GM12878 (cell line): ENCODE data around the gene CADM2. TPM values are rescaled to one million over a fixed set of nuclear protein-coding genes. Genes with fewer than 3 reads are reported as not detected.

ENCODE experiments used
- ATAC-seq: fragments of 200-7000 bp; cut with Tn5 transposase; 3 replicates; pipeline ENCODE4 v1.9.1; 2020; ENCODE audit warnings: mild to moderate bottlenecking, moderate library complexity
- BruUV-seq: library from RNA; stranded (reverse); fragments of 400-500 nt; replicated peaks from 2 replicates; lab custom pipeline; 2021; lab: Mats Ljungman, UMichigan
- CTCF ChIA-PET: fragments of 300-600 bp; sonication (Branson Sonifier 250); formaldehyde crosslinking; extraction: SDS; loops from one replicate; lab custom pipeline; 2021; ENCODE audit warnings: inconsistent platforms; lab: Yijun Ruan, JAX
- POLR2A ChIA-PET: fragments of 350-600 bp; formaldehyde crosslinking; extraction: SDS; loops from one replicate; lab custom pipeline; 2021; ENCODE audit warnings: inconsistent platforms; lab: Charles Lee
- RAD21 ChIA-PET: fragments of 300-600 bp; sonication (Branson Sonifier 250); formaldehyde crosslinking; loops from one replicate; lab custom pipeline; 2023; ENCODE audit warnings: antibody characterized with exemption; ENCODE audit not compliant: unreplicated experiment; lab: Charles Lee
- SMC1A ChIA-PET: fragments of 300-600 bp; sonication (Branson Sonifier 250); formaldehyde crosslinking; loops from one replicate; lab custom pipeline; 2023; ENCODE audit not compliant: unreplicated experiment, uncharacterized antibody; lab: Charles Lee
- DNase-seq: peaks from one replicate; pipeline ENCODE4 v3.0.0-alpha.2; 2011; ENCODE audit warnings: low read depth, low spot score
- FAIRE-seq: peaks from 3 replicates; lab custom pipeline; 2011; peaks lifted over from hg19 to GRCh38; lab: Jason Lieb, UNC
- H2AFZ ChIP-seq: 2 replicates; pipeline ENCODE4 v1.6.0; 2011; ENCODE audit warnings: low read depth, low read length, control low read depth; ENCODE audit not compliant: control insufficient read depth
- H3K27ac ChIP-seq: 2 replicates; pipeline ENCODE4 v1.5.1; 2011; ENCODE audit warnings: control low read depth; ENCODE audit not compliant: control insufficient read depth, insufficient read depth
- H3K27me3 ChIP-seq, 2 experiments: replicated peaks in 1 of 2; 2 replicates each; pipeline versions ENCODE4 v1.6.0 to v1.6.1; 2011; ENCODE audit warnings: low read length in 1 of 2; ENCODE audit not compliant: control insufficient read depth in 2 of 2, insufficient read depth in 2 of 2
- H3K36me3 ChIP-seq, 2 experiments: 2 replicates each; pipeline ENCODE4 v1.5.1; 2011; ENCODE audit warnings: low read length in 1 of 2; ENCODE audit not compliant: control insufficient read depth in 2 of 2, insufficient read depth in 2 of 2
- H3K4me1 ChIP-seq: 2 replicates; pipeline ENCODE4 v1.6.1; 2011; ENCODE audit warnings: mild to moderate bottlenecking, low read length, moderate library complexity, mixed read lengths; ENCODE audit not compliant: control insufficient read depth, insufficient read depth
- H3K4me2 ChIP-seq: 2 replicates; pipeline ENCODE4 v1.6.0; 2011; ENCODE audit warnings: control low read depth; ENCODE audit not compliant: control insufficient read depth, insufficient read depth
- H3K4me3 ChIP-seq: fragments of 200-600 bp; sonication (generic); 2 replicates; pipeline ENCODE4 v1.5.1; 2016
- H3K79me2 ChIP-seq: 2 replicates; pipeline ENCODE4 v1.6.0; 2011; ENCODE audit warnings: low read length; ENCODE audit not compliant: control insufficient read depth, insufficient read depth
- H3K9ac ChIP-seq: 2 replicates; pipeline ENCODE4 v1.8.0; 2011; ENCODE audit warnings: low read length, control low read depth, mixed read lengths; ENCODE audit not compliant: control insufficient read depth, insufficient read depth
- H3K9me3 ChIP-seq: replicated peaks from 3 replicates; pipeline ENCODE4 v1.5.1; 2011; ENCODE audit warnings: mild to moderate bottlenecking, low read length; ENCODE audit not compliant: control insufficient read depth, insufficient read depth
- H4K20me1 ChIP-seq: 2 replicates; pipeline ENCODE4 v1.6.0; 2011; ENCODE audit not compliant: control insufficient read depth, insufficient read depth
- EZH2 ChIP-seq: IDR thresholded peaks from 2 replicates; pipeline ENCODE4 v1.6.1; 2012; ENCODE audit warnings: low read depth, mild to moderate bottlenecking, control low read depth, inconsistent platforms, low read length, borderline replicate concordance; ENCODE audit not compliant: control insufficient read depth
- KLF5 ChIP-seq: fragments of 450-650 bp; IDR thresholded peaks from 2 replicates; pipeline ENCODE4 v1.6.1; 2014; ENCODE audit warnings: mild to moderate bottlenecking; ENCODE audit not compliant: partially characterized antibody
- MEF2A ChIP-seq: IDR thresholded peaks from 2 replicates; pipeline ENCODE4 v1.6.1; 2011; ENCODE audit warnings: low read depth, mild to moderate bottlenecking, low read length, moderate library complexity; ENCODE audit not compliant: insufficient read depth
- NRF1 ChIP-seq: conservative IDR thresholded peaks from 2 replicates; pipeline ENCODE4 v1.6.1; 2011; ENCODE audit warnings: mild to moderate bottlenecking, low read depth, low read length, improper control_type of control experiment
- RBBP5 ChIP-seq: fragments of 200-600 bp; sonication (generic); conservative IDR thresholded peaks from 2 replicates; pipeline ENCODE4 v1.6.1; 2016
- SIX5 ChIP-seq: IDR thresholded peaks from 2 replicates; pipeline ENCODE4 v1.6.1; 2011; ENCODE audit warnings: mild to moderate bottlenecking, low read depth, low read length, moderate library complexity; ENCODE audit not compliant: severe bottlenecking
- TARDBP ChIP-seq: IDR thresholded peaks from 2 replicates; pipeline ENCODE4 v1.6.1; 2016; ENCODE audit warnings: borderline replicate concordance
- YBX1 ChIP-seq: fragments of 450-650 bp; IDR thresholded peaks from 2 replicates; pipeline ENCODE4 v1.6.1; 2016; ENCODE audit warnings: antibody characterized with exemption
- ZZZ3 ChIP-seq: IDR thresholded peaks from 2 replicates; pipeline ENCODE4 v1.6.1; 2011; ENCODE audit warnings: low read depth; ENCODE audit not compliant: control insufficient read depth, insufficient read length
- WGBS: methylation state at CpG from one replicate; pipeline ENCODE4 v1.1.6; 2016; ENCODE audit warnings: low lambda C conversion rate; ENCODE audit not compliant: insufficient replicate concordance, insufficient coverage; ENCODE audit errors: missing lambda C conversion rate; 5-methylcytosine and 5-hydroxymethylcytosine counted together
- in situ Hi-C: fragments of 300-500 bp; cut with MboI; formaldehyde crosslinking; loops from 9 replicates; pipeline ENCODE4 v1.14.3; 2018; ENCODE audit warnings: mixed read lengths
- intact Hi-C: fragments of 100-400 bp; cut with micrococcal nuclease; formaldehyde crosslinking; loops from one replicate; pipeline ENCODE4 v1.14.2; 2022; ENCODE audit not compliant: unreplicated experiment
- polyA plus RNA-seq, 11 experiments: library from polyadenylated mRNA; depleted of rRNA in 4 of 11; unstranded in 6 of 11; stranded (reverse) in 5 of 11; fragments of >200 nt; fragmentation: Nextera tagmentation in 4 of 11; fragmentation: Illumina TruSeq in 1 of 11; extraction: Ambion mirVana in 4 of 11; extraction: Trizol in 1 of 11; gene quantifications; 1 replicate in 1 of 11; 2 replicates in 10 of 11; pipeline versions ENCODE4 v1.2.1 to v1.2.3, GENCODE V29; 2011 to 2016; ENCODE audit warnings: inconsistent platforms in 2 of 11, missing spikeins in 2 of 11, low read depth in 1 of 11
- total RNA-seq, 4 experiments: library from RNA; depleted of rRNA in 3 of 4; stranded (reverse); fragments of >200 nt in 3 of 4; fragmentation: Illumina TruSeq in 1 of 4; extraction: Trizol in 1 of 4; gene quantifications; 2 replicates each; pipeline versions ENCODE4 v1.2.1 to v1.2.3, GENCODE V29; 2013 to 2021
- TF ChIP-seq, protein P1 (sequence below): fragments of 150-350 bp; IDR thresholded peaks from 2 replicates; pipeline ENCODE4 v1.6.1; 2016; ENCODE audit warnings: low read depth, low read length
- TF ChIP-seq, protein P2 (sequence below): fragments of 450-650 bp; formaldehyde crosslinking; IDR thresholded peaks from 2 replicates; pipeline ENCODE4 v1.4.0; 2020; ENCODE audit warnings: mild to moderate bottlenecking, moderate library complexity
- TF ChIP-seq, protein P3 (sequence below): fragments of 450-650 bp; IDR thresholded peaks from 2 replicates; pipeline ENCODE4 v1.6.1; 2014; ENCODE audit warnings: mild to moderate bottlenecking
- TF ChIP-seq, protein P4 (sequence below): fragments of 450-650 bp; IDR thresholded peaks from 2 replicates; pipeline ENCODE4 v1.6.1; 2016; ENCODE audit warnings: mild to moderate bottlenecking
- TF ChIP-seq, protein P5 (sequence below): fragments of 150-350 bp; IDR thresholded peaks from 2 replicates; pipeline ENCODE4 v1.6.1; 2014; ENCODE audit warnings: mild to moderate bottlenecking, low read depth, low read length

CADM2 gene
- total and polyA plus RNA-seq, 10 of the 15 experiments (the other 5 are each of a cell fraction or from before 2014, with no cell fraction given), result 0.13 TPM; not detected in 9

DNA sequence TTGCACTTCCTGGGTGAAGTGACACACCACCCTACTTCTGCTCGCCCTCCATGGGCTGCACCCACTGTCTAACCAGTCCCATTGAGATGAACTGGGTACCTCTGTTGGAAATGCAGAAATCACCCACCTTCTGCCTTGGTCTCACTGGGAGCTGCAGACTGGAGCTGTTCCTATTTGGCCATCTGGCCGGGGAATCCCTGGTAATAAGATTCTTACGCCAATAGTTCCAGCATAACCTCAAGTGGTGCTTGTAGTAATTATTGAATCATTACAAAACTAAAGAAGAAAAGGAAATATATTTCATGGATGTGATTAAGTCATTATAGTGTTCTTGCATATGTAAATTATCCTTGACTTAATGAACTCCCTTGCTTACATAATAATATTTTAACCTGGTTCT lies 841.9 kb downstream of the CADM2 start:
- ChIA-PET POLR2A (no interaction called here), SMC1A (no interaction called here), RAD21 (no interaction called here), CTCF (no interaction called here)
- BruUV-seq, result no TSS peak
- no peak overlapping the region for H3K9ac ChIP-seq
- no peaks in the 10 kb centered on the region for H3K4me1 ChIP-seq
- H3K4me3 ChIP-seq, result no peak overlapping the region
- in situ Hi-C loops (no loop called here), intact Hi-C loops (no loop called here)
- FAIRE-seq, result no peak
- H3K79me2 ChIP-seq, result no peaks in the 10 kb centered on the region
- no peak for DNase-seq
- H4K20me1 ChIP-seq, result no peaks in the 10 kb centered on the region
- 46% methylated on average over 3 of the region's 3 CpGs for WGBS
- TF ChIP-seq ZZZ3 (no peak), RBBP5 (no peak), NRF1 (no peak), MEF2A (no peak), TARDBP (no peak), YBX1 (no peak), KLF5 (no peak), SIX5 (no peak), EZH2 (no peak)
- TF ChIP-seq, protein P1, sequence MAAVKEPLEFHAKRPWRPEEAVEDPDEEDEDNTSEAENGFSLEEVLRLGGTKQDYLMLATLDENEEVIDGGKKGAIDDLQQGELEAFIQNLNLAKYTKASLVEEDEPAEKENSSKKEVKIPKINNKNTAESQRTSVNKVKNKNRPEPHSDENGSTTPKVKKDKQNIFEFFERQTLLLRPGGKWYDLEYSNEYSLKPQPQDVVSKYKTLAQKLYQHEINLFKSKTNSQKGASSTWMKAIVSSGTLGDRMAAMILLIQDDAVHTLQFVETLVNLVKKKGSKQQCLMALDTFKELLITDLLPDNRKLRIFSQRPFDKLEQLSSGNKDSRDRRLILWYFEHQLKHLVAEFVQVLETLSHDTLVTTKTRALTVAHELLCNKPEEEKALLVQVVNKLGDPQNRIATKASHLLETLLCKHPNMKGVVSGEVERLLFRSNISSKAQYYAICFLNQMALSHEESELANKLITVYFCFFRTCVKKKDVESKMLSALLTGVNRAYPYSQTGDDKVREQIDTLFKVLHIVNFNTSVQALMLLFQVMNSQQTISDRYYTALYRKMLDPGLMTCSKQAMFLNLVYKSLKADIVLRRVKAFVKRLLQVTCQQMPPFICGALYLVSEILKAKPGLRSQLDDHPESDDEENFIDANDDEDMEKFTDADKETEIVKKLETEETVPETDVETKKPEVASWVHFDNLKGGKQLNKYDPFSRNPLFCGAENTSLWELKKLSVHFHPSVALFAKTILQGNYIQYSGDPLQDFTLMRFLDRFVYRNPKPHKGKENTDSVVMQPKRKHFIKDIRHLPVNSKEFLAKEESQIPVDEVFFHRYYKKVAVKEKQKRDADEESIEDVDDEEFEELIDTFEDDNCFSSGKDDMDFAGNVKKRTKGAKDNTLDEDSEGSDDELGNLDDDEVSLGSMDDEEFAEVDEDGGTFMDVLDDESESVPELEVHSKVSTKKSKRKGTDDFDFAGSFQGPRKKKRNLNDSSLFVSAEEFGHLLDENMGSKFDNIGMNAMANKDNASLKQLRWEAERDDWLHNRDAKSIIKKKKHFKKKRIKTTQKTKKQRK, result no peak
- TF ChIP-seq, protein P2, sequence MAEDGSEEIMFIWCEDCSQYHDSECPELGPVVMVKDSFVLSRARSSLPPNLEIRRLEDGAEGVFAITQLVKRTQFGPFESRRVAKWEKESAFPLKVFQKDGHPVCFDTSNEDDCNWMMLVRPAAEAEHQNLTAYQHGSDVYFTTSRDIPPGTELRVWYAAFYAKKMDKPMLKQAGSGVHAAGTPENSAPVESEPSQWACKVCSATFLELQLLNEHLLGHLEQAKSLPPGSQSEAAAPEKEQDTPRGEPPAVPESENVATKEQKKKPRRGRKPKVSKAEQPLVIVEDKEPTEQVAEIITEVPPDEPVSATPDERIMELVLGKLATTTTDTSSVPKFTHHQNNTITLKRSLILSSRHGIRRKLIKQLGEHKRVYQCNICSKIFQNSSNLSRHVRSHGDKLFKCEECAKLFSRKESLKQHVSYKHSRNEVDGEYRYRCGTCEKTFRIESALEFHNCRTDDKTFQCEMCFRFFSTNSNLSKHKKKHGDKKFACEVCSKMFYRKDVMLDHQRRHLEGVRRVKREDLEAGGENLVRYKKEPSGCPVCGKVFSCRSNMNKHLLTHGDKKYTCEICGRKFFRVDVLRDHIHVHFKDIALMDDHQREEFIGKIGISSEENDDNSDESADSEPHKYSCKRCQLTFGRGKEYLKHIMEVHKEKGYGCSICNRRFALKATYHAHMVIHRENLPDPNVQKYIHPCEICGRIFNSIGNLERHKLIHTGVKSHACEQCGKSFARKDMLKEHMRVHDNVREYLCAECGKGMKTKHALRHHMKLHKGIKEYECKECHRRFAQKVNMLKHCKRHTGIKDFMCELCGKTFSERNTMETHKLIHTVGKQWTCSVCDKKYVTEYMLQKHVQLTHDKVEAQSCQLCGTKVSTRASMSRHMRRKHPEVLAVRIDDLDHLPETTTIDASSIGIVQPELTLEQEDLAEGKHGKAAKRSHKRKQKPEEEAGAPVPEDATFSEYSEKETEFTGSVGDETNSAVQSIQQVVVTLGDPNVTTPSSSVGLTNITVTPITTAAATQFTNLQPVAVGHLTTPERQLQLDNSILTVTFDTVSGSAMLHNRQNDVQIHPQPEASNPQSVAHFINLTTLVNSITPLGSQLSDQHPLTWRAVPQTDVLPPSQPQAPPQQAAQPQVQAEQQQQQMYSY, result no peak
- TF ChIP-seq, protein P3, sequence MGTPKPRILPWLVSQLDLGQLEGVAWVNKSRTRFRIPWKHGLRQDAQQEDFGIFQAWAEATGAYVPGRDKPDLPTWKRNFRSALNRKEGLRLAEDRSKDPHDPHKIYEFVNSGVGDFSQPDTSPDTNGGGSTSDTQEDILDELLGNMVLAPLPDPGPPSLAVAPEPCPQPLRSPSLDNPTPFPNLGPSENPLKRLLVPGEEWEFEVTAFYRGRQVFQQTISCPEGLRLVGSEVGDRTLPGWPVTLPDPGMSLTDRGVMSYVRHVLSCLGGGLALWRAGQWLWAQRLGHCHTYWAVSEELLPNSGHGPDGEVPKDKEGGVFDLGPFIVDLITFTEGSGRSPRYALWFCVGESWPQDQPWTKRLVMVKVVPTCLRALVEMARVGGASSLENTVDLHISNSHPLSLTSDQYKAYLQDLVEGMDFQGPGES, result no peak
- TF ChIP-seq, protein P4, sequence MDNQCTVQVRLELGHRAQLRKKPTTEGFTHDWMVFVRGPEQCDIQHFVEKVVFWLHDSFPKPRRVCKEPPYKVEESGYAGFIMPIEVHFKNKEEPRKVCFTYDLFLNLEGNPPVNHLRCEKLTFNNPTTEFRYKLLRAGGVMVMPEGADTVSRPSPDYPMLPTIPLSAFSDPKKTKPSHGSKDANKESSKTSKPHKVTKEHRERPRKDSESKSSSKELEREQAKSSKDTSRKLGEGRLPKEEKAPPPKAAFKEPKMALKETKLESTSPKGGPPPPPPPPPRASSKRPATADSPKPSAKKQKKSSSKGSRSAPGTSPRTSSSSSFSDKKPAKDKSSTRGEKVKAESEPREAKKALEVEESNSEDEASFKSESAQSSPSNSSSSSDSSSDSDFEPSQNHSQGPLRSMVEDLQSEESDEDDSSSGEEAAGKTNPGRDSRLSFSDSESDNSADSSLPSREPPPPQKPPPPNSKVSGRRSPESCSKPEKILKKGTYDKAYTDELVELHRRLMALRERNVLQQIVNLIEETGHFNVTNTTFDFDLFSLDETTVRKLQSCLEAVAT, result no peak
- TF ChIP-seq, protein P5, sequence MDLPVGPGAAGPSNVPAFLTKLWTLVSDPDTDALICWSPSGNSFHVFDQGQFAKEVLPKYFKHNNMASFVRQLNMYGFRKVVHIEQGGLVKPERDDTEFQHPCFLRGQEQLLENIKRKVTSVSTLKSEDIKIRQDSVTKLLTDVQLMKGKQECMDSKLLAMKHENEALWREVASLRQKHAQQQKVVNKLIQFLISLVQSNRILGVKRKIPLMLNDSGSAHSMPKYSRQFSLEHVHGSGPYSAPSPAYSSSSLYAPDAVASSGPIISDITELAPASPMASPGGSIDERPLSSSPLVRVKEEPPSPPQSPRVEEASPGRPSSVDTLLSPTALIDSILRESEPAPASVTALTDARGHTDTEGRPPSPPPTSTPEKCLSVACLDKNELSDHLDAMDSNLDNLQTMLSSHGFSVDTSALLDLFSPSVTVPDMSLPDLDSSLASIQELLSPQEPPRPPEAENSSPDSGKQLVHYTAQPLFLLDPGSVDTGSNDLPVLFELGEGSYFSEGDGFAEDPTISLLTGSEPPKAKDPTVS, result no peak
- H3K27ac ChIP-seq, result no peak overlapping the region
- H2AFZ ChIP-seq, result no peak overlapping the region
- H3K27me3 ChIP-seq, result no peaks in the 10 kb centered on the region
- no peak overlapping the region for H3K4me2 ChIP-seq
- ATAC-seq, result no peak
- H3K36me3 ChIP-seq, result no peaks in the 10 kb centered on the region
- H3K9me3 ChIP-seq, result no peaks in the 10 kb centered on the region
